LNCaP clone FGC (cell line): ENCODE results near the gene GTF2F2.

Experiments used
- DNase-seq: peaks from one replicate; pipeline ENCODE4 v3.0.0-alpha.2; 2011; ENCODE audit warnings: low read depth
- H3K4me3 ChIP-seq: 2 replicates; pipeline ENCODE4 v1.5.1; 2011; ENCODE audit warnings: mild to moderate bottlenecking, low read depth, low read length, control low read depth
- TF ChIP-seq, protein P1 (sequence below): IDR thresholded peaks from 2 replicates; pipeline ENCODE4 v1.5.1; 2012; ENCODE audit warnings: mild to moderate bottlenecking; ENCODE audit not compliant: control insufficient read depth, insufficient read depth; ENCODE audit errors: extremely low read depth

GTF2F2 gene

DNA sequence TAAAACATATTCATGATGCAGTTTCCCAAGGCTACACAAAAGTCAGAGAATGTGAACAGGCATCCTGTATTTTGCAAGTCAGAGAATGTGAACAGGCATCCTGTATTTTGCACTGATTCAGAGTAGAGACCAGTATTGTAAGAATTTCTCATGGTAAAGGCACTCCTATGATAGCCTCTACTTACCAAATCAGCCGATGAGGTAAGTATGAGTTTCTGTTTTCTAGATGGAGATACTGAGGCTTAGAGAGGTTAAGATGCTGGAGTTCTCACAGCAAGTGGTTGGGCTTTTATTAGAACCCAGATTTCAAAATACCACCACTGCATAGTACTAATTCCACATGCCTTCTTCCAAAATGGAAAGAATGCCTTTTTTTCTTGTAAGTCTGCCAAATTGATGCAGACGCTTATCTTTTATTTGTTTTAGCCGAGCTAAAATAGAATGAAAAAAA lies 208.4 kb downstream of the GTF2F2 start:
- TF ChIP-seq, protein P1, sequence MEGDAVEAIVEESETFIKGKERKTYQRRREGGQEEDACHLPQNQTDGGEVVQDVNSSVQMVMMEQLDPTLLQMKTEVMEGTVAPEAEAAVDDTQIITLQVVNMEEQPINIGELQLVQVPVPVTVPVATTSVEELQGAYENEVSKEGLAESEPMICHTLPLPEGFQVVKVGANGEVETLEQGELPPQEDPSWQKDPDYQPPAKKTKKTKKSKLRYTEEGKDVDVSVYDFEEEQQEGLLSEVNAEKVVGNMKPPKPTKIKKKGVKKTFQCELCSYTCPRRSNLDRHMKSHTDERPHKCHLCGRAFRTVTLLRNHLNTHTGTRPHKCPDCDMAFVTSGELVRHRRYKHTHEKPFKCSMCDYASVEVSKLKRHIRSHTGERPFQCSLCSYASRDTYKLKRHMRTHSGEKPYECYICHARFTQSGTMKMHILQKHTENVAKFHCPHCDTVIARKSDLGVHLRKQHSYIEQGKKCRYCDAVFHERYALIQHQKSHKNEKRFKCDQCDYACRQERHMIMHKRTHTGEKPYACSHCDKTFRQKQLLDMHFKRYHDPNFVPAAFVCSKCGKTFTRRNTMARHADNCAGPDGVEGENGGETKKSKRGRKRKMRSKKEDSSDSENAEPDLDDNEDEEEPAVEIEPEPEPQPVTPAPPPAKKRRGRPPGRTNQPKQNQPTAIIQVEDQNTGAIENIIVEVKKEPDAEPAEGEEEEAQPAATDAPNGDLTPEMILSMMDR: no peak
- no peak for DNase-seq

DNA sequence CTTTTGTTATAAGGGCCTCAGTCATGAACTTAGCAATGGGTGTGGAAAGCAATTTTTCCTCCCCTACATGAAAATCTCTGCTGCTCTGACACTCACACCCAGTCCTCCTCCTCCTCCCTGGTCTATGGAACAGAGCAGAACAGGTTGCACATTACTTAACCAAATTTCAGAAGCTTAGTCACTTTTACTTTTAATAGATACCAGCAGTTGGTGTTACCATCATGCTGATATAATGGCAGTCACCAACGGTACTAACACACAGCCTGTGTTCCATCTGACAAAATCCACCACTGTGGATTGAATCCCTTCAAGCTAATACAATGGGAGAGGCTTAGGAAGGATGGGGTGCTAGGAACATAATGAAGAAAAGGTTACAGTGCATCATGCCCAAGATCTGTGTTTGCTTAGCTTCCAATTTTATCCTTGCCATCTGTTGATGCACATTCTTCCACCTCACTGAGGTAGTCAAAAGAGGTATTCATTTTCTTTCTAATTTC lies 210.9 kb downstream of the GTF2F2 start:
- TF ChIP-seq, protein P1: no peak
- no peak overlapping the region for H3K4me3 ChIP-seq
- no peak for DNase-seq

More for the DNA sequence above, 208.4 kb downstream of the GTF2F2 start:
- H3K4me3 ChIP-seq: no peak overlapping the region

- TF ChIP-seq, protein P1: no peak
Measured at GRCh38 chr13:45331692-45332035, 211.4 kb downstream of the GTF2F2 start.

DNA sequence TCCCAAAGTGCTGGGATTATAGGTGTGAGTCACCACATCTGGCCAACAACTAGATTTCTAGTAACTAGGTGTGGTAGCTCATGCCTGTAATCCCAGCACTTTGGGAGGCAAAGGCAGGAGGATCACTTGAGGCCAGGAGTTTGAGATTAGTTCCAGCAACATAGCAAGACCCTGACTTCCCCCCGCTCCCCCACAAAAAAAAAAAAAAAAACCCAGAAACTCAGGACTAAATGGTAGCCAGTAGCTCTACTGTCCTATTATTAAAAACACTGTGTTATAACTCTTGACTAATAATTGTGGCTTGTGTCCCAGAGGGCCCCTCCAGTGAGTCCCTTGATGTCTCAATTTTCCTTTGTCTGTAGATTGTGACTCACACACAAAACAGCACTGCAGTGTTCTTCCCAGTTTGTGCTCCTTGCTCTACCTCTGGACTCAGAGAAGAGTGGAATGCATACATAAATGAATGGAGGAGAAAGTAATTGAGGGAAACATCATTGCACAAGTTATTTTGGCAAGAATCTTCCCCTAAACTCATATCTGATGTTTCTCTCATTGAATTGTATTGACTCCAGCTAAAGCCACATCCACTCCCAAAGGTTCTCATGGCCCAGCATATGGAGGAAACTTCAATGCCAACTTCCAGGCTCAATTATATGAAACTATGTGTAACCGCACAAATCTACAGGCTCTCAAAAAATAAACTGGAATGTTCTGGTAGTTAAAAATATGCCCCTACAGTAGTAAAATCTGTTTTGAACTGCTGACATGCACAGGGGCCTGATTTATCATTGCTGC lies 211.9 kb downstream of the GTF2F2 start:
- TF ChIP-seq, protein P1: no peak
- H3K4me3 ChIP-seq: no peak overlapping the region
- DNase-seq: no peak

More at GRCh38 chr13:45331692-45332035, 211.4 kb downstream of the GTF2F2 start:
- DNase-seq: no peak
- no peak overlapping the region for H3K4me3 ChIP-seq

DNA sequence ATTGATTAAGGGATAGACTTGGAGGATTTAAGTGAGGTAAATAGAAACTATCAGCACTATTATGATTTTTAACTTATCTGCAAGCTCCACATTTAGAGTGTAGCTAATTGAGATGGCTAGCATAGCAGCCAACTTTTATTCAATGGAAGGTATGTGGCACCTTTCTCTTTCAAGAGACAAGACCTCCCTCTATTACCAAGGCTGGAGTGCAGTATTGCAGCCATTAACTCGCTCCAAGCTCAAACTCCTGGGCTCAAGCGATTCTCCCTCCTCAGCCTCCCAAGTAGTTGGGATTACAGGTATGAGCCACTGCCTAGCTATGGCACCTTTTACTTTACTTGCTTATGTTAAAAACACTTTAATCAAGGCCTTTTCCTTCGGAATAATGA lies 212.5 kb downstream of the GTF2F2 start:
- H3K4me3 ChIP-seq: no peak overlapping the region
- DNase-seq: no peak

DNA sequence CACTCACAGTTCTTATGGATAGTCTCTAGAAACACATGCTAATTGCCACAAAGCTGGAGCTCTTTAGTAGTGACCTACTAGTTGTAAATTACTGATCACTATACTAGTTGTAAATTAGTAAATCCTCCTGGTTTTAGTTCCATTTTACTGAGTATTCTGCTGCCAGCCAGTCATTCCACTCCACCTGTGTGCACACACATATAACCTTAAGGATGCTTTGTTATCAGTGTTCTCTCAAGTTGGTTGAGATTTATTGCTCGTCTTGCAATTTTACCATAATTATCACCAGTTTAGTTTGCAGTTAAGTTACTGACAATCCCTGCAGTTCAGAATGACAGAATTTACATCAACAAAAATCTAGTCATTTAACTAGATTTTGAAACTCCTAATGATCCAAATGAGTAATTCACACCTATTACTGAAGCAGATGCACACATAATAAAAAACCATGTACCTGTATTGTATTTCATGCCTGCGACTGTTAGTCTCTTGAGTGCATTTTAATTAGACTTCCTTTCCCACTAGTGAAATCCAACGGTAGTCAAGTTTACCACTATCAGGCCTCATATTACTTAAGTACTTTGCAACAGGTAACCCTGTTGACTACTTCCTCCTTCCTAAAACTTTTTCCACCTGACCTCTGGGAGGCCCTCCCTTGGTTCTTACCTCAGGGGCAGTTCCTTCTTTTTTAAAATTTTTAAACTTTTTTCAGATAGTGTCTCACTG lies 213.1 kb downstream of the GTF2F2 start:
- DNase-seq: no peak
- H3K4me3 ChIP-seq: no peak overlapping the region
- TF ChIP-seq, protein P1: no peak

More for the DNA sequence above, 212.5 kb downstream of the GTF2F2 start:
- TF ChIP-seq, protein P1: no peak
